NOMO-1 treated with DMSO at 0.1 percent for 48 hours (cell line): Measurements from ENCODE around the gene DRP2.
A peak's percentile ranks its signal among the peaks of the same experiment; 100 is the strongest.
"Not testable (repeated sequence)": the region's sequence is repeated elsewhere in the genome, so short reads cannot be mapped to it uniquely, and the experiment has no call there.

ENCODE experiments used
- DNase-seq: peaks from one replicate; lab custom pipeline; 2025; ENCODE audit not compliant: unreplicated experiment; lab: John Stamatoyannopoulos, UW

DRP2 gene

DNA sequence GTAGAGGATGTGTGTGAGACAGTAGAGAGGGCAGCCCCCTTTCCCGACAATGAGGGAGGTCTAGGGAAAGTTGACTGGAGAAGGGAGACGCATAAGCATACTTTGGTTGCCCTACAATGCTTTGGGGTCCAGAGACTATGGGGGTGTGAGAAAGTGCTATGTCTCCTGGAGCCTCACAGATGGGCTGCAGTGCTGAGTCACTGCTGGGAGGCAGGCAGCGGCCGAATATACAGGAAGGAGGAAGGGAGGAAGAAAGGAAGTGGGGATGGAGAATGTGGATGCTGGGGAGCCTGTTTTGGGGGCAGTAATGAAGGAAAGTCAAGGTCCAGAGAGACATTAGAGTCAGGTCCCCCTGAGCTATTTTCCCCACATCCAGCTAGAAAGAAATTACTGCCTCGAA is 12.7 kb downstream of the DRP2 start:
- no peak for DNase-seq

- DNase-seq, result no peak
Measured at GRCh38 chrX:101237041-101237440, 17.5 kb downstream of the DRP2 start.

GRCh38 chrX:101241531-101241930 is 21.9 kb downstream of the DRP2 start:
- no peak for DNase-seq

GRCh38 chrX:101252634-101253033 is 33.0 kb downstream of the DRP2 start:
- DNase-seq, result no peak

DNA sequence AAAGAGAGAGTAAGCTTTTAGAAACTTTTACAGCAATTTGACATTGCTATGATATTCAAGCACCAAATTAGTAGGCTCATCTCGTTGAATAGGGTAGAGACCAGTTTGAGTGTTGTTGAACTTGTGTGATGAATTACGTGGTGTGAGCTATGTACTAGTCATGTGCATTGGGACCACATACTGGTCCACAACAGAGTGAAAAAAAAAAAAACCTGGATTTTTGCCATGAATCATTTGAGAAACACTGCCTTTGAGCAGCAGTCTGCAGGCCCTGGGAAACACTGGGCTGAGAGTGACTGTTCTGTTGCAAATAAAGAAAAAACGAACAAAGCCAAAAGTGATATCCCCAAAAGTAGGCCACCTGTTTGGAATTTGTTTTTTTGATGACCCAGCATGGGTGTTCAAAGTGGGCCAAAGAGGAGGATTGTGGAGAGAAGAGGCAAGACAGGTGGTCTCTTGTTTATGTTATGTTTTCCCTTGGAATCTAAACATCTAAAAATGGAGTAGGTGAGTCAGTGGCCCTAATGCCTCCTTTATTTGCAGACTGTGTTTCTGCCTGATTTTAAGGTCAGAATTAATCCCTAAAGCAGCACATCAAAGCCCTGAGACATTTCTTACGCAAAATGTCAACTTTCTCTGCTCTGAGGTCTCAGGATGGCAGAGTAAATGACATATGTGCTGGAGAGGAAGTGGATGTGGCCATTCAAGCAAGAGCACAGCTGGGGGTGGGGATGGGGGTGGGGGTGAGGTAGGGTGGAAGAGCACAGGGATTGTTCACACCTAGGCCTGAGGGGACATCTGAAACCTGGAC is 38.1 kb downstream of the DRP2 start:
- no peak for DNase-seq

- no peak for DNase-seq
Measured at GRCh38 chrX:101258259-101258581, 38.6 kb downstream of the DRP2 start.

DNA sequence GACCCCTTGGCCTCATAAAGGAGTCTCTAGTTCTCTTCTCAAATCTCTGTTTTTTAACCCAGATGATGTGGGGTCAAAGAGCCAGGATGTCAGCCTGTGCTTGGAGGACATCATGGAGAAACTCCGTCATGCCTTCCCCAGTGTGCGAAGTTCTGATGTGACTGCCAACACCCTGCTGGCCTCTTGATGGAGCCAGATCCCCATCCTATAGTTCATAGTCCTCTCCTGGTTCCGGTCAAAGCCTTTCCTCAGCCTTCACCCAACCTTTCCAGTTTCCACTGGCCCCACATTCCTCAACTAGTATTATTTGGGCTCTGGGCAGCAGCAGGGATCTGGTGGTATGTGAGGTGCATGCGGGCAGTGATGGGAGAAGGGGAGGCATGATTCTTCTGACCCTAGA is 40.8 kb downstream of the DRP2 start:
- no peak for DNase-seq

DNA sequence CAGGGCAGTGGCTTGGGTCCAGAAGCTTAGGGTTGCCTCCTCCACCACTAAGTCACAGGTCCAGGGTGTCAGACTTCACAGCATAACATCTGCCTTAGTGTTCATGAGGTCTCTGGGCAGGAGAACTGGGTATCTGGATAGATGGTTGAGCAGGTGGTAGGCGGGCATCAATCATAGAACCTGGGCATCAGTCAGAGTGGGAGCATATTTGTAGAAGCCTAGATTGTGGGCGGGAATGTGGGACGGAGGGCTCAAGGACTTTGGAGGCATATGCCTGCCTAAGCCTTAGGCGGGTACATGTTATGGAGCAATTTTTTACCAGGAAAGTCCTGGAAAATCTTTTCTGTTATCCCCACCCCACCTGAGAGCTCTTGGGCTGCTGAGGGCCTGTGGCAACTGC is 43.0 kb downstream of the DRP2 start:
- DNase-seq, result no peak

- no peak for DNase-seq
Measured at GRCh38 chrX:101263766-101264165, 44.2 kb downstream of the DRP2 start.

DNA sequence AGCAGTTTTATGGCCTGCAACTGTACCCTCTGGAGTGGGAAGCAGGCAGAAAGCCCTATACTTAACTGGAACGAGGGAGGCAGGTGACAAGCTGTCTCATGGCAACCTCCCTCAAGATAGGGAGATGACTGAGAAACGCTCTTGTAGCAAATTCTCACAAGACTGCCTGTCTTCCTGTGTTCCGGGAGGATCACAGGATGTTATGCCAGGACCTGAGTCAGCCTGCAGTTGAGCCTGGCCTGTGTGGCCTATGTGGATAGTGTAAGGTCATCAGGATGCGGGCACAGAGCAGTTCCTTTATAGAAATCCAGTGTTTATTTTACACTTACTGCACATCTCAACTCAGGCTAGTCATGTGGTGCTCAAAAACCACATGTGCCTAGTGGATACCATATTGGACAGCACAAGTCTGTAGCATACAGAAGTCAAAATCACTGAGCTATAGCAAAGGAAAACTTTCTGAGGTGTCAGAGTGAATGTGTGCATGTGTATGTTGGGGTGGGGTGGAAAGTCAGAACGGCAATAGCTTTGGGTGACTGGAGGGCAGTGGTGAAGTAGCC is 46.4 kb downstream of the DRP2 start:
- no peak for DNase-seq

DNA sequence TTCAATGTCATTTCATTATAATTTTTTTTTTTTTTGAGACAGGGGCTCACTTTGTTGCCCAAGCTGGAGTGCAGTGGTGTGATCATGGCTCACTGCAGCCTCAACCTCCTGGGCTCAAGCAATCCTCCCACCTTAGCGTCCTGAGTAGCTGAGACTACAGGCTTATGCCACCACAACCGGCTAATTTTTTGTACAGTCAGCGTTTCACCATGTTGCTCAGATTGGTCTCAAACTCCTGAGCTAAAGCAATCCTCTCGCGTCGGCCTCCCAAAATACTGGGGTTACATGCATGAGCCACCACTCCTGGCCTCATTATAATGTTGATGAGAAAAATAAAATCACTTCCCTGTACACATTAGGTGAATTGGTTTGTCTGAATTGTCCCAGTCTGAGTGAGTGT is 54.6 kb downstream of the DRP2 start:
- DNase-seq, result no peak

DNA sequence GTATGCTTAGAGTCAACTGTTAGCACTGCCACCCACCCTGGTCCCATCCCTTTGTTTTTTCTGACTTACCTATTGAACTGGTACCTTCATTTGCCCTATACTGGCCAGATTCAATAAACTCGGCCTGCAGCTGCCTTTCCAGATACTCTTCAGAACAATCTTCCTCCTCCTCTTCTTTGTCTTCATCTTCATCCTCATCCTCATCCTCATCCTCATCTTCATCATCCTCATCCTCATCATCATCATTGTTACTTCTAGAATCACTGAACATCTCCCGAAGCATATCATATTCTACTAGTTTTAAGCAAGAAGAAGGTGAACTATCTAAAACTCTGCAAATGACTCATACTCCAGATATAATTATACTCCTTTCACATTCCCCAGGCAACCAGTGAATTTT is 56.7 kb downstream of the DRP2 start:
- DNase-seq, result no peak

GRCh38 chrX:101287402-101287801 is 67.8 kb downstream of the DRP2 start:
- DNase-seq, result peak; percentile 53

DNA sequence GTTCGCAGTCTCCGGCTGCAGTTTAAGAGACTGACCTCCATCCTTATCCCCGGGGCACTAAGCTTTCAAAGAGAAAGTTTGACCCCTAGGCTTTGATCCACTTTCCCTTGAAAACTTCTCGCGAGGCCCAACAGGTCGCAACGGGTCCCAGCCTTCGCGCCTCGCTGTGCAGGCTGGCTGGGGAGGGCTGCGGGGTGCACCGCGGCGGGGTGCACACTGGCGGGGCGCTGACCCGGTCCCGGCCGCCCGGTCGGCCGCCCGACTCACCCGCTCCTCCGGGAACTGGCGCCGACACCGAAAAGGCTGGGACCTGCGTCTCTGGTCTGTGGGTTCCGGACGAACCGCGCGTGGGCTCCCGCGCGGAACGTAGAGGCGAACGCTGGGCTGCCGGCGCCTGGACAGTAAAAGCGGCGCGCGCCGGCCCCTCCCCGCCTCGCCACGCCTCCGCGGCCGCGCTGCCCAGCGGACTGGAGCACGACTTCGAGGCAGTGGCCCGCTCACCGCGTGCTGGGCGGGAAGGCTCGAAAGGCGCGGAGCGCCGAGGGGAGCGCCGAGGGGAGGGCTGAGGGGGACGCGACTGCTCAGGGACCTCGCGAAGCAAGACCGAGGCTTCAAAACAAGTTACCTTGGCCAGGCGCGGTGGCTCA is 71.5 kb downstream of the DRP2 start, which contains the start of gene TAF7L:
TAF7L (minus strand) TSS at position 378 of the 647 bp plus-strand sequence. CDS start 3,791 bp downstream, outside the sequence.
- DNase-seq, result no peak

DNA sequence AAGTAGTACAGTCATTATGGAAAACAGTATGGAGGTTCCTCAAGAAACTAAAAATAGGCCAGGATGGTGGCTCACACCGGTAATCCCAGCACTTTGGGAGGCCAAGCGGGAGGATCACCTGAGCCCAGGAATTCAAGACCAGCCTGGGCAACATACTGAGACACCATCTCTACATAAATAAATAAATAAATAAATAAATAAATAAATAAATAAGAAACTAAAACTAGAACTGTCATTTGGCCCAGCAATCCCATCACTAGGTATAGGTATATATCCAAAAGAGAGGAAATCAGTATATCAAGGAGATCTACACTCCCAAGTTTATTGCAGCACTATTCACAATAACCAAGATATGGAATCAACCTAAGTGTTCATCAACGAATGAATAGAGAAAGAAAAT is 76.0 kb downstream of the DRP2 start:
- DNase-seq, result not testable (repeated sequence)

- DNase-seq, result no peak
Measured at GRCh38 chrX:101303790-101304189, 84.2 kb downstream of the DRP2 start.
